SK-N-SH treated with all-trans-retinoic acid at 6 μM for 48 hours (cell line): ENCODE results near the gene SEC14L1.
A peak's percentile ranks its signal among the peaks of the same experiment; 100 is the strongest.

Experiments
- BACH2 ChIP-seq: fragments of 250-450 bp; sonication (Bioruptor Pico); IDR thresholded peaks from 2 replicates; pipeline ENCODE4 v1.9.0; 2021; ENCODE audit warnings: mild to moderate bottlenecking, borderline replicate concordance
- ESRRG ChIP-seq: fragments of 250-450 bp; sonication (Bioruptor Pico); IDR thresholded peaks from 2 replicates; pipeline ENCODE4 v1.6.1; 2021; ENCODE audit warnings: mild to moderate bottlenecking
- GLIS3 ChIP-seq: fragments of 250-450 bp; sonication (Bioruptor Pico); IDR thresholded peaks from 2 replicates; pipeline ENCODE4 v1.5.0; 2020; ENCODE audit warnings: mild to moderate bottlenecking, moderate library complexity
- ISL1 ChIP-seq: fragments of 250-450 bp; sonication (Bioruptor Pico); IDR thresholded peaks from 2 replicates; pipeline ENCODE4 v2.1.2; 2022; ENCODE audit warnings: mild to moderate bottlenecking, moderate library complexity
- OSR1 ChIP-seq: fragments of 250-450 bp; sonication (Bioruptor Pico); IDR thresholded peaks from 2 replicates; pipeline ENCODE4 v1.8.0; 2022; ENCODE audit warnings: moderate library complexity, mild to moderate bottlenecking, inconsistent platforms
- PPARA ChIP-seq: fragments of 250-450 bp; sonication (Bioruptor Pico); IDR thresholded peaks from 2 replicates; pipeline ENCODE4 v1.5.0; 2020; ENCODE audit warnings: mild to moderate bottlenecking, borderline replicate concordance
- RARB ChIP-seq: fragments of 250-450 bp; sonication (Bioruptor Pico); IDR thresholded peaks from 2 replicates; pipeline ENCODE4 v1.8.0; 2021; ENCODE audit warnings: mild to moderate bottlenecking, moderate library complexity
- SNAI2 ChIP-seq: fragments of 250-450 bp; sonication (Bioruptor Pico); IDR thresholded peaks from 2 replicates; pipeline ENCODE4 v1.5.0; 2020; ENCODE audit warnings: mild to moderate bottlenecking, moderate library complexity
- ZC3H10 ChIP-seq: fragments of 250-450 bp; sonication (Bioruptor Pico); IDR thresholded peaks from 2 replicates; pipeline ENCODE4 v1.5.1; 2021; ENCODE audit warnings: mild to moderate bottlenecking, moderate library complexity
- ZNF70 ChIP-seq: fragments of 450-650 bp; formaldehyde crosslinking; IDR thresholded peaks from 2 replicates; pipeline ENCODE4 v1.5.0; 2020; ENCODE audit warnings: mild to moderate bottlenecking, moderate library complexity
- TF ChIP-seq, protein P1 (sequence below): fragments of 250-450 bp; sonication (Bioruptor Pico); IDR thresholded peaks from 2 replicates; pipeline ENCODE4 v1.8.0; 2020; ENCODE audit warnings: mild to moderate bottlenecking, moderate library complexity, borderline replicate concordance
- TF ChIP-seq, protein P2 (sequence below): fragments of 250-450 bp; sonication (Bioruptor Pico); IDR thresholded peaks from 2 replicates; pipeline ENCODE4 v1.5.1; 2020; ENCODE audit warnings: low read depth, mild to moderate bottlenecking, moderate library complexity

DNA sequence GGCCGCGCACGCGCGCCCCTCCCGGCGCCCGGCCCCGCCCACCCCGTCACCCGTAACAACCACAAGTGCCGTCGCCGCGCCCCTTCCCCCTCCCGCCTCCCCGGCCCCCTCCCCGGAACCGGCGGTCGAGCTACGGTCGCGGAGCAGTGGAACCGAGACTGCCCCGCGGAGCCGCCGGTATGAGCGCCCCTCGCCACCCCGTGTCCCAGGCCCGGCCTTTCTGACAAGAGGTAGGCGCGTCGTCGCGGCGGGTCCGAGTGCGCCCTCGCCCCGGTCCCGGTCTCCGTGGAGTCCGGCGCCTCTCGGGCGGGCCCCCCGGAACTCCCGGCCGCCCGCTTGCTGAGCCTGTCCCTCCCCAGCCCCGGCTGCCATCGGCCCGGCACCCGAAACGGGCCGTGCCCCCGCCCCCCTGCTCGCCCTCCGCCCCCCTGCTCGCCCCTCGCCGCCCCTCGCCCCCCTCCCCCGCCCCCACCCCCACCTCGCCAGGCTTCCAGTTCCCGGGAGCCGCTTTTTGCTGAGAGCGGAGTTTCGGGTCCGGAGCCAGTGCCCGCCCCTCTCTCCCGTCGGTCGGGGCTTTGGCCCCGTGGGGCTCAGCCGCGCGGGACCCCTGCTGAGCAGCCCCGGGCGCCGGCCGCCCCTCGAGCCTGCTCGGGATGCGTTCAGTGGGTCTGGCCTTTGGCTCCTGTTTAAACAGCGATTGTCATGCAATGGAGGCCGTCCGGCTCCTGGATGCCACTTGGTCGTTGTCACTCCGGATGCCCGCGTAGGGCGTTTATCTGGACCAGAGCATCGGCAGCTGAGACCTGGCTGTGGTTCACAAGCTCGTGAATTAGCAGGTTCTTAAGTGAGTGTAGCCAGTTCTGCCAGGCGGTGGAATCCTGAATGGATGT, at the start of gene SEC14L1:
- TF ChIP-seq PPARA (CRISPR knock-in tag): no peak
- TF ChIP-seq, protein P1, sequence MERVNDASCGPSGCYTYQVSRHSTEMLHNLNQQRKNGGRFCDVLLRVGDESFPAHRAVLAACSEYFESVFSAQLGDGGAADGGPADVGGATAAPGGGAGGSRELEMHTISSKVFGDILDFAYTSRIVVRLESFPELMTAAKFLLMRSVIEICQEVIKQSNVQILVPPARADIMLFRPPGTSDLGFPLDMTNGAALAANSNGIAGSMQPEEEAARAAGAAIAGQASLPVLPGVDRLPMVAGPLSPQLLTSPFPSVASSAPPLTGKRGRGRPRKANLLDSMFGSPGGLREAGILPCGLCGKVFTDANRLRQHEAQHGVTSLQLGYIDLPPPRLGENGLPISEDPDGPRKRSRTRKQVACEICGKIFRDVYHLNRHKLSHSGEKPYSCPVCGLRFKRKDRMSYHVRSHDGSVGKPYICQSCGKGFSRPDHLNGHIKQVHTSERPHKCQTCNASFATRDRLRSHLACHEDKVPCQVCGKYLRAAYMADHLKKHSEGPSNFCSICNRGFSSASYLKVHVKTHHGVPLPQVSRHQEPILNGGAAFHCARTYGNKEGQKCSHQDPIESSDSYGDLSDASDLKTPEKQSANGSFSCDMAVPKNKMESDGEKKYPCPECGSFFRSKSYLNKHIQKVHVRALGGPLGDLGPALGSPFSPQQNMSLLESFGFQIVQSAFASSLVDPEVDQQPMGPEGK: no peak
- 0 out of 2 replicates have a peak, but pooled peaks have one; percentile 20 for TF ChIP-seq GLIS3 (CRISPR knock-in tag)
- 0 out of 2 replicates have a peak, but pooled peaks have one; percentile 11 for TF ChIP-seq ZNF70 (CRISPR knock-in tag)
- TF ChIP-seq ESRRG: no peak
- TF ChIP-seq RARB (CRISPR knock-in tag): no peak
- TF ChIP-seq BACH2 (CRISPR knock-in tag): no peak
- TF ChIP-seq, protein P2, sequence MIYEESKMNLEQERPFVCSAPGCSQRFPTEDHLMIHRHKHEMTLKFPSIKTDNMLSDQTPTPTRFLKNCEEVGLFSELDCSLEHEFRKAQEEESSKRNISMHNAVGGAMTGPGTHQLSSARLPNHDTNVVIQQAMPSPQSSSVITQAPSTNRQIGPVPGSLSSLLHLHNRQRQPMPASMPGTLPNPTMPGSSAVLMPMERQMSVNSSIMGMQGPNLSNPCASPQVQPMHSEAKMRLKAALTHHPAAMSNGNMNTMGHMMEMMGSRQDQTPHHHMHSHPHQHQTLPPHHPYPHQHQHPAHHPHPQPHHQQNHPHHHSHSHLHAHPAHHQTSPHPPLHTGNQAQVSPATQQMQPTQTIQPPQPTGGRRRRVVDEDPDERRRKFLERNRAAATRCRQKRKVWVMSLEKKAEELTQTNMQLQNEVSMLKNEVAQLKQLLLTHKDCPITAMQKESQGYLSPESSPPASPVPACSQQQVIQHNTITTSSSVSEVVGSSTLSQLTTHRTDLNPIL (CRISPR knock-in tag): no peak
- no peak for TF ChIP-seq ZC3H10 (CRISPR knock-in tag)
- TF ChIP-seq SNAI2: no peak
- TF ChIP-seq OSR1: no peak
- no peak for TF ChIP-seq ISL1 (CRISPR knock-in tag)
